Measurements from ENCODE around the gene CTSS.

Gene CTSS

DNA sequence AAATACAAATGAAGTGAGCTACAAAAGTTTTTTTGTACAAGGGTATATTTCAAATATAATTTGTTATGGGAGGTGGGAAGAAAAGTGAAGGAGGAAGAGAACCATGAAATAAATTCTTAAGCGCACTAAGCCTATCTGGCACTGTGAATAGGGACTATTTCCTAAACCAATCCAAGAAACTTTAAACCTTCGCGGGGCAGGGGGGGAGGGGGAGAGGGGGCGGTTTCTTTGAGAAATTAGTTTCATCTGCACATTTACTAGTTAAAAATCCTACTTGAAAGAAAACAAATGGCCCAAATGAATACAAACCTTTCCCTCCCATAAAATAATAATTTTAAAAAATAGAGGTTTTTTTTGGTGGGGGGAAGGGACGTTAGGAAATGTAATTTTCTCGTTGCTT lies 69.0 kb downstream of the CTSS start:
- DNase-seq: no peak

DNA sequence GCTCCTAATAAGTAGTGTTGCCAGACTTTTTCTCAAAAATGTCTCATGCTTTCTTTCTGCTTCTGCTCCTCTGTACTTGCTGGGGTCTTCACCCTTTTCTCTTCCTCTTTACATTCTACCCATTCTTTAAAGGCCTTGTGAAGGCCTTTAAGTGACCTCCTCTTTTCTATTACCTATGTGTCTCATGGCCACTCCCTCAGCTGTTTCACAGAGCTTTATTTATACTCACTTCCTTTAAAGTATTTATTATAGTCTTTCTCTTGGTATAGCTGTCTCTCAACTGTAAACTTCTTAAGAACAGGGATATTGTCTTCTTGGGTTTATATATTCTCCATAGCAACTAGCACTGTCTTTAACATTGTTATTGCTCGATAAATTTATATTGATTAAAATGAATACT lies 69.4 kb downstream of the CTSS start:
- no peak for DNase-seq

DNA sequence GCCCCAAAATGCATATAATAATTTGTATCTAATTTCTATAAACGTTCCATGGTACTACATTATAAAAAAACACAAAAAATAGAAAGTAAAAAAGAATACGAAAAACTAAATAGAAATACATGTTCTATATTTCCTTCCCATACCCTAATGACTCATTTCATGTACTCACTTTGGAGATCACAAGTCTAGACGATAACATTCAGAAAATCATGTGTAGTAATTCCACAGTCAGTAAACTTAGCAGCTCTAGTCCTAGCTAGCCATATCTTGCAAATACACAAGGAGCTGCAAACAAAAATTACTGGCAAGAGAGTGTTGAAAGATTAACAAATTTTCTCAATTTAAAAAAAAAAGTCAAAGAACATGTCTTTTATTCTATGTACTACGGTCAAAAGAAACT lies 70.0 kb downstream of the CTSS start:
- no peak for DNase-seq

DNA sequence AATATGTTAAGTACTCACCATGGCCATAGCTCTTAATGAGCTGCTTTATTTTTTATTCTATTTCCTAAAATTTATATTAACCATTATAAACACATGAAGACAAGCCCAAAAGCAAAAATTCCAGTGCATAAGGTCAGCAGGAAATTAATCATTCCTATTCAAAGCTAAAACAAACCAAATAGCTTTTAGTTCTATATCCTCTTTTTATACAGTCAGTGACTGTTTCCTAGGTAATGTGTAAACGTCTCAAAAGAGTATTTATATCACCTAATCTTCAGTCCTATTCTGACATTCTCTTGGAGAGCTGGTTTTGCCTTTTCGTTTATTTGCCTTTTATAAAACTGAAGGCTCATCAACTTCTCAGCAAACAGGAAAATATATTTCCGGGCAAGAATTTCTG lies 72.9 kb downstream of the CTSS start:
- no peak for DNase-seq

DNA sequence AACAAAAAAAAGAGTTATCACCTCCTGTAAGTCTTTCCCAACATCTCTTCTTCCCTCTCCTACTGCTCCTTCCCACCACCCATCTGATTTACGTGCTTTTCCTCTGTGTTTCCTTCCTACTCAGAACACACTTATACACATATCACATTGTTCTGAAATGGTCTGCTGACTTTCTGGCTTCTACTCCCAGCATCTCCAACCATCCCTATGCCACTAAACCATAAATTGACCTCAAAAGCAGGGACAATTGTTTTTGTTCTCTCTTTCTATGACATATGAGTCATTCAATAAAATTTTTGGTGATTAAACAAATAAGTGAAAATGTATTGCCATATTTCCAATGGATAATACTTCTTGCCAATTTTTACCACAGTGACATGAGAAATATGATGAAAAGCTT lies 76.8 kb downstream of the CTSS start:
- DNase-seq: no peak

DNA sequence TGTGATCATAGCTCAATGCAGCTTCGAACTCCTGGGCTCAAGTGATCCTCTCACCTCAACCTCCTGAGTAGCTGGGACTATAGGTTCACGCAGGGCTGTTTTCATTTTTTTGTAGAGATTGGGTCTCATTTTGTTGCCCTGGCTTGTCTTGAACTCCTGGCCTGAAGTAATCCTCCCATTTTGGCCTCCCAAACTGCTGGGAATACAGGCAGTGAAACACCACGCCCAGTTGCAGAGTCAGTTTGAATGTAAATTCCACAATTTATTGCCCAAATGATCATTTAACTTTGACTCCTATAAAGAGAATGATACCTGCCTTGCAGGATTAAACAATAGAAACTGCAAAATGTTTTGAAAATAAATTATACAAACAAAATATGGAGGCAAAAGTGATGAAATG lies 79.3 kb downstream of the CTSS start:
- DNase-seq: no peak

DNA sequence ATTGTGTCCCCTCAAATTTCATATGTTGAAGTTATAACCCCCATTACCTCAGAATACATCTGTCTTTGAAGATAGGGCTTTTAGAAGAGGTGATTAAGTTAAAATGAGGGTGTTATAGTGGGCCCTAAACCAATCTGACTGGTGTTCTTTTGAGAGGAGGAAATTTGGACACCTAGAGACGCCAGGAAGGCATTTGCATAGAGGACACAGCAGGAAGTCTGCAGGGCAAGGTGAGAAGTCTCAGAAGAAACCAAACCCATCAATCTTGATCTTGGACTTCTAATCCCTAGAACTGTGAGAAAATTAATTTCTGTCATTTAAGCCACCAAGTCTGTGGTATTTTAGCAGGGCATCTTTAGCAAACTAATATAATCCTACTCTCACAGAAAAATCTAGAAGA lies 81.7 kb downstream of the CTSS start:
- no peak for DNase-seq

All from SIG-M5 (cell line).